Activated naive CD4-positive, alpha-beta T cell treated with anti-CD3 and anti-CD28 coated beads, Interleukin-2, amount 50 U/mL, for 72 hours (primary cell): Measurements from ENCODE around the gene SEPTIN14. TPM values are rescaled to one million over a fixed set of nuclear protein-coding genes. Genes with fewer than 3 reads are reported as not detected.
A peak's percentile ranks its signal among the peaks of the same experiment; 100 is the strongest.
"Not testable (repeated sequence)": the region's sequence is repeated elsewhere in the genome, so short reads cannot be mapped to it uniquely, and the experiment has no call there.

Source experiments
- ATAC-seq, 2 donors: fragments of 150-1000 bp; cut with Tn5 transposase; 2 replicates each; pipeline ENCODE4 v1.10.0; 2021; ENCODE audit warnings: mild to moderate bottlenecking in 2 of 2, moderate library complexity in 2 of 2
- DNase-seq, 2 donors: peaks; one replicate each; pipeline ENCODE4 v3.0.0; 2021 to 2022; ENCODE audit warnings: low spot score in 2 of 2
- H3K27ac Mint-ChIP-seq, 2 donors: one replicate each; pipeline ENCODE4 v1.8.0; 2022; ENCODE audit warnings: mild to moderate bottlenecking in 2 of 2, mixed read lengths in 2 of 2
- H3K36me3 Mint-ChIP-seq, 2 donors: one replicate each; pipeline ENCODE4 v1.8.0; 2022; ENCODE audit warnings: mixed read lengths in 2 of 2
- H3K9me3 Mint-ChIP-seq, 2 donors: one replicate each; pipeline ENCODE4 v1.8.0; 2022; ENCODE audit warnings: mixed read lengths in 2 of 2
- total RNA-seq, 2 donors: library from RNA; stranded (reverse); gene quantifications; one replicate each; pipeline ENCODE4 v1.2.3, GENCODE V29; 2022

Gene SEPTIN14
- total RNA-seq, result not detected

GRCh38 chr7:55862652-55863051 is at the start of gene SEPTIN14:
Gene SEPTIN14, minus strand, starts transcription at chr7:55862752. Its CDS starts 756 bp downstream, at chr7:55861996.
- not testable (repeated sequence) for ATAC-seq, DNase-seq

GRCh38 chr7:55903985-55904759 is 41.6 kb upstream of the SEPTIN14 start:
- Mint-ChIP-seq H3K27ac (no peak overlapping the region), H3K9me3 (no peaks in the 10 kb centered on the region), H3K36me3 (peaks cover 12 to 16% of the 10 kb centered on the region in 2 donors)
- DNase-seq, result no peak
- ATAC-seq, result no peak

More at GRCh38 chr7:55862652-55863051, at the start of gene SEPTIN14:
- not testable (repeated sequence) for H3K27ac Mint-ChIP-seq, H3K9me3 Mint-ChIP-seq, H3K36me3 Mint-ChIP-seq

GRCh38 chr7:55901059-55901458 is 38.5 kb upstream of the SEPTIN14 start:
- H3K36me3 Mint-ChIP-seq, result peaks cover 5 to 27% of the 10 kb centered on the region in 2 donors
- not testable (repeated sequence) for H3K27ac Mint-ChIP-seq

GRCh38 chr7:55898287-55898686 is 35.7 kb upstream of the SEPTIN14 start:
- ATAC-seq (no peak), DNase-seq (no peak)
- H3K36me3 Mint-ChIP-seq, result peaks cover 5 to 27% of the 10 kb centered on the region in 2 donors
- H3K27ac Mint-ChIP-seq, result peak overlapping the region in 1 of 2 donors; percentile 70
- H3K9me3 Mint-ChIP-seq, result peaks cover 3 to 8% of the 10 kb centered on the region in 2 donors

More at GRCh38 chr7:55901059-55901458, 38.5 kb upstream of the SEPTIN14 start:
- DNase-seq, ATAC-seq, H3K9me3 Mint-ChIP-seq: not testable (repeated sequence)

- DNase-seq (no peak), ATAC-seq (no peak)
- Mint-ChIP-seq H3K27ac (no peak overlapping the region), H3K36me3 (peaks cover 0 to 15% of the 10 kb centered on the region in 2 donors), H3K9me3 (peaks cover 3 to 8% of the 10 kb centered on the region in 2 donors)
Measured at GRCh38 chr7:55895021-55895420, 32.5 kb upstream of the SEPTIN14 start.

GRCh38 chr7:55893940-55894339 is 31.4 kb upstream of the SEPTIN14 start:
- no peak for ATAC-seq
- no peak overlapping the region for H3K27ac Mint-ChIP-seq
- H3K9me3 Mint-ChIP-seq, result peaks cover 3 to 8% of the 10 kb centered on the region in 2 donors
- H3K36me3 Mint-ChIP-seq, result peaks cover 0 to 10% of the 10 kb centered on the region in 2 donors
- no peak for DNase-seq

GRCh38 chr7:55888378-55888777 is 25.8 kb upstream of the SEPTIN14 start:
- peak overlapping the region; percentile 77 to 92 for H3K27ac Mint-ChIP-seq
- H3K9me3 Mint-ChIP-seq, DNase-seq, H3K36me3 Mint-ChIP-seq, ATAC-seq: not testable (repeated sequence)

GRCh38 chr7:55887821-55888247 is 25.3 kb upstream of the SEPTIN14 start:
- H3K9me3 Mint-ChIP-seq, result no peaks in the 10 kb centered on the region
- peak overlapping the region; percentile 77 to 92 for H3K27ac Mint-ChIP-seq

GRCh38 chr7:55884321-55884720 is 21.8 kb upstream of the SEPTIN14 start:
- DNase-seq (no peak), ATAC-seq (no peak)
- H3K36me3 Mint-ChIP-seq, result peaks cover 0 to 5% of the 10 kb centered on the region in 2 donors
- H3K9me3 Mint-ChIP-seq, result no peaks in the 10 kb centered on the region
- H3K27ac Mint-ChIP-seq, result no peak overlapping the region

More at GRCh38 chr7:55887821-55888247, 25.3 kb upstream of the SEPTIN14 start:
- peak in 1 of 2 donors; percentile 23 for ATAC-seq
- peaks cover 0 to 5% of the 10 kb centered on the region in 2 donors for H3K36me3 Mint-ChIP-seq
- no peak for DNase-seq

- no peaks in the 10 kb centered on the region for H3K9me3 Mint-ChIP-seq
- no peak overlapping the region for H3K27ac Mint-ChIP-seq
- no peaks in the 10 kb centered on the region for H3K36me3 Mint-ChIP-seq
- DNase-seq (no peak), ATAC-seq (no peak)
Measured at GRCh38 chr7:55878691-55879090, 16.1 kb upstream of the SEPTIN14 start.

- H3K36me3 Mint-ChIP-seq, result no peaks in the 10 kb centered on the region
- no peak for DNase-seq
- H3K9me3 Mint-ChIP-seq, result no peaks in the 10 kb centered on the region
- no peak for ATAC-seq
- H3K27ac Mint-ChIP-seq, result peak overlapping the region in 1 of 2 donors; percentile 74
Measured at GRCh38 chr7:55877308-55877707, 14.8 kb upstream of the SEPTIN14 start.

- DNase-seq (no peak), ATAC-seq (no peak)
- Mint-ChIP-seq H3K36me3 (no peaks in the 10 kb centered on the region), H3K27ac (no peak overlapping the region), H3K9me3 (no peaks in the 10 kb centered on the region)
Measured at GRCh38 chr7:55873765-55874164, 11.2 kb upstream of the SEPTIN14 start.

- ATAC-seq (no peak), DNase-seq (no peak)
- Mint-ChIP-seq H3K27ac (no peak overlapping the region), H3K36me3 (no peaks in the 10 kb centered on the region), H3K9me3 (no peaks in the 10 kb centered on the region)
Measured at GRCh38 chr7:55871932-55872485, 9.5 kb upstream of the SEPTIN14 start.

GRCh38 chr7:55868989-55869388 is 6.4 kb upstream of the SEPTIN14 start:
- not testable (repeated sequence) for DNase-seq, H3K9me3 Mint-ChIP-seq, H3K27ac Mint-ChIP-seq, ATAC-seq, H3K36me3 Mint-ChIP-seq

- DNase-seq, ATAC-seq: not testable (repeated sequence)
Measured at GRCh38 chr7:55845164-55845563, 17.4 kb downstream of the SEPTIN14 start.

GRCh38 chr7:55838595-55838994 is 24.0 kb downstream of the SEPTIN14 start:
- H3K36me3 Mint-ChIP-seq, result no peaks in the 10 kb centered on the region
- H3K9me3 Mint-ChIP-seq, result no peaks in the 10 kb centered on the region
- DNase-seq (no peak), ATAC-seq (no peak)
- H3K27ac Mint-ChIP-seq, result no peak overlapping the region

More at GRCh38 chr7:55845164-55845563, 17.4 kb downstream of the SEPTIN14 start:
- not testable (repeated sequence) for H3K36me3 Mint-ChIP-seq, H3K9me3 Mint-ChIP-seq, H3K27ac Mint-ChIP-seq

- H3K36me3 Mint-ChIP-seq, result peaks cover 17 to 19% of the 10 kb centered on the region in 2 donors
- DNase-seq, result no peak
- no peak overlapping the region for H3K27ac Mint-ChIP-seq
- H3K9me3 Mint-ChIP-seq, result peaks cover 19 to 25% of the 10 kb centered on the region in 2 donors
- no peak for ATAC-seq
Measured at GRCh38 chr7:55827577-55827976, 35.0 kb downstream of the SEPTIN14 start.
